Myocyte (in vitro differentiated cells): ENCODE results near the gene WFIKKN2. TPM values are rescaled to one million over a fixed set of nuclear protein-coding genes. Genes with fewer than 3 reads are reported as not detected.

Experiments used
- DNase-seq: peaks from one replicate; pipeline ENCODE4 v3.0.0-alpha.2; 2012; ENCODE audit warnings: low read depth
- total RNA-seq: library from RNA; depleted of rRNA; stranded (reverse); fragments of >200 nt; gene quantifications from 2 replicates; pipeline ENCODE4 v1.2.3, GENCODE V29; 2014

WFIKKN2 gene
- total RNA-seq, 1 donor from 2014 or later, result 0.43 TPM

DNA sequence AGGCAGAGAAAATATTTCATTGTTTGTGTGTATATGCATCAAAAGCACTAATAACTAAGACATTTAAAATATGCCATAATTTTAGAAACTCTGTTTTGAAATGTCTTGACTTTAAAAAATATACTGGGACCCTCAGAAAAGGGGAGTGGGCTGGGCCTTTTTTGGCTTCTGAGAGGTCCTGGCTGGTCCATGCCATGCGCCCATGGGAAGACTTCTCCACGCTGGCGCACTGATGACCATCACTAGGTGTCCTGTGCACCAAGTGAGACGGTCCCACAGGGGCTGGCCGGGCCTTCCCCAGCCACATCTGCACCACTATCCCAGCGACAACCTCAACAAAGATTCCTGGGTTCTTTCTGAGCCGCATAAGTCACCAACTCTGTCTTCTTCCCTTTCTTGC lies 27.0 kb upstream of the WFIKKN2 start:
- DNase-seq, result no peak

DNA sequence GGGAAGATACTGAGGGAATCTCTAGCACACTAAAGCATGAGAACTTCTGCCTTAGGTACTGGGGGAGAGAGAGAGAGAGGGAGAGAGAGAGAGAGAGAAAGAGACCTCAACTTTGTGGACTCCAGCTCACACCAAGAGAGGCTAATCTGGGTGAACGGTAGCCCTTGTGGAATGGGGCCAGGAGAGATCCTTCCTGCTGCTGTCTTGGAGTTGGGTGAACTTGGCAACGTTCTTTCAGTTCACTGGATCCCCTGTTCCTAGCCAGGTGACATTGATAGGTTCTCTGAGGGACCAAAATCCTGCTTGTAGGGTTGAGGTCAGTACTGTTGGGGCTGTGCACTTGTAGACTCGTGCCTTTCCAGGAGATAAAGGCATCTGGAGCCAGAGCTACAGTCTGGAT lies 26.5 kb upstream of the WFIKKN2 start:
- DNase-seq, result no peak

GRCh38 chr17:50813583-50813982 lies 21.8 kb upstream of the WFIKKN2 start:
- DNase-seq, result no peak

GRCh38 chr17:50815400-50815799 lies 20.0 kb upstream of the WFIKKN2 start:
- no peak for DNase-seq

- no peak for DNase-seq
Measured at GRCh38 chr17:50816271-50816670, 19.1 kb upstream of the WFIKKN2 start.

GRCh38 chr17:50816771-50817751 lies 18.3 kb upstream of the WFIKKN2 start:
- DNase-seq, result peak; percentile 37

DNA sequence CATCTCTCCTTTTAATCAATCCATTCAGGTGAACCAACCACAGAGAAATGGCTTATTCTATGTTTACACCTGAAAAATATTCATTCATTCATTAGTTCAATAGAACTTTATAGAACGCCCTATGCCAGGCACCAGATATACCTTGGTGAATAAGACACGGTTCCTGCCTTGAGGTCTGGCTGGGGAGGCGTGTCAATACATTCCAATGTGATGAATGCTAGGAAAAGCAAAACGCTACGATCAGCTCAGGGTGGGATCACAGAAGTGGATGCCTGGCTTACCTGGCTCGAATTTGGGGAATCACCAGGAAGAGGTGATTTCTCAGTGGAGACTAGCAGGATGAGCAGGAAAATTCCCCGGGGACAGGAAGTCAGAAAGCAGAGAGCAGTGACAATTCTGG lies 17.5 kb upstream of the WFIKKN2 start:
- DNase-seq, result no peak

GRCh38 chr17:50818261-50818660 lies 17.1 kb upstream of the WFIKKN2 start:
- no peak for DNase-seq

DNA sequence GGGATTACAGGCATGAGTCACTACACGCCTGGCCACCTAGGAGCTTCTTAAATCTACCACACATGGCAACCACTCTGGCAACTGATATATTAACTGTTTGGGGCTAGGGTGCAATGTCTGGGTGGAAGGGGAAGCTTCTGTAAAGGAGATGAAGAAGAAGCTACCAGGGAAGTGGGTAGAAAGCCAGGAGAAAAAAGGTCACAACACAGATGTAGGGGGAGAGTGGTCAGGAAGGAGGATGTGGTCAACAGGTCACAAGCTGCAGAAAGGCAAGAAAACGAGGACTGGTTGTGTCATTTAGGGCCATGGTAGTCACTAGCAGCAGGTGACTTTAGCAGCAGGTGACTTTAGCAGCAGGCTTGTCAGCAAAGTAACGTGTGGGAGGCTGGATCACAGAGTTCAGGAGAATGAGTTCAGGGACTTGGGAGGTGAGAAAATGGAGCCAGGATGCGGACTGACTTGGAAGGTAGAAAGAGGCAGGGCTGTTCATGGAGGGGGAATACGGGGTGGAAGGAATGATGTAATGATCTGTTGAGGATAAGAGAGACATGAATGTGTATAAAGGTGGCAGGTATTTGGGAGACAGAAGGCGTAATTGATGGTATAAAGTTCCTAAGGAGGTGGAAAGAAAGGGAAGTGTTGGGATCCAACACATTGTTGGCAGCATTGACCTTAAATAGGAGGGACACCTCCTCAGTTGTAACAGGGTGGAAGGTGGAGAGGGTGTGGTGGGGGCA lies 16.3 kb upstream of the WFIKKN2 start:
- no peak for DNase-seq

DNA sequence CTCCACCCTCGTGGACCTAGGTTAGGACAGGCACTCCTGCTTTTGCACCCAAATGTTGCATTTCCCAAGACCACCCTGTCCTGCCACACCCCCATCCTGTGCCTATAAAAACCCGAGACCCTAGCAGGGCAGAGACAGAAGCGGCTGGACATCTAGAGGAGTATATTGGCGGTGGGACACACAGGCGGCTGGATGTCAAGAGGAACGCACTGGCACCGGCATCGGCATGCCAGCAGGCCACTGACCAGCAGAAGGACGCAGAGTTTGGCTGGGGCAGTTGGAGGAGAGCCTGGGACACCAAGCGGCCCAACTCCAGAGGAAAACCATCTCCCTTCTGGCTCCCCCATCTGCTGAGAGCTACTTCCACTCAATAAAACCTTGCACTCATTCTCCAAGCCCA lies 14.7 kb upstream of the WFIKKN2 start:
- DNase-seq, result no peak

DNA sequence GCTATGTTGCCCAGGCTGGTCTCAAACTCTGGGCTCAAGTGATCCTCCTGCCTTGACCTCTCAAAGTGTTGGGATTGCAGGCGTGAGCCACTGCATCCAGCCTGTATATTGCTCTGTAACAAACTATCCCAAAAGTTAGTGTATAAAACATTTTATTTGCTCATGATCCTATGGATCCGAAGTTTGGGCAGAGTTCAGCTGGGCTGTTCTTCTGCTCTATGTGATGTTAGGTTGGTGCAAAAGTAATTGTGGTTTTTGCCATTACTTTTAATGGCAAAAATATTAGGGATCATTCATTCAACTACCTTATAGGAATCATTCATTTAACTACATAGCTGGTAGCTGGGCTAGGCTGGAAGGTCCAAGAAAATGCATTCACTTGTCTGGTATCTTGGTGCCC lies 12.8 kb upstream of the WFIKKN2 start:
- DNase-seq, result no peak

- no peak for DNase-seq
Measured at GRCh38 chr17:50824429-50824828, 11.0 kb upstream of the WFIKKN2 start.

GRCh38 chr17:50825188-50825587 lies 10.2 kb upstream of the WFIKKN2 start:
- DNase-seq, result no peak

- no peak for DNase-seq
Measured at GRCh38 chr17:50828508-50829170, 6.7 kb upstream of the WFIKKN2 start.

GRCh38 chr17:50829332-50829731 lies 6.1 kb upstream of the WFIKKN2 start:
- no peak for DNase-seq

- no peak for DNase-seq
Measured at GRCh38 chr17:50830352-50830751, 5.0 kb upstream of the WFIKKN2 start.

- no peak for DNase-seq
Measured at GRCh38 chr17:50830994-50831393, 4.4 kb upstream of the WFIKKN2 start.

GRCh38 chr17:50831471-50831928 lies 3.9 kb upstream of the WFIKKN2 start:
- no peak for DNase-seq

DNA sequence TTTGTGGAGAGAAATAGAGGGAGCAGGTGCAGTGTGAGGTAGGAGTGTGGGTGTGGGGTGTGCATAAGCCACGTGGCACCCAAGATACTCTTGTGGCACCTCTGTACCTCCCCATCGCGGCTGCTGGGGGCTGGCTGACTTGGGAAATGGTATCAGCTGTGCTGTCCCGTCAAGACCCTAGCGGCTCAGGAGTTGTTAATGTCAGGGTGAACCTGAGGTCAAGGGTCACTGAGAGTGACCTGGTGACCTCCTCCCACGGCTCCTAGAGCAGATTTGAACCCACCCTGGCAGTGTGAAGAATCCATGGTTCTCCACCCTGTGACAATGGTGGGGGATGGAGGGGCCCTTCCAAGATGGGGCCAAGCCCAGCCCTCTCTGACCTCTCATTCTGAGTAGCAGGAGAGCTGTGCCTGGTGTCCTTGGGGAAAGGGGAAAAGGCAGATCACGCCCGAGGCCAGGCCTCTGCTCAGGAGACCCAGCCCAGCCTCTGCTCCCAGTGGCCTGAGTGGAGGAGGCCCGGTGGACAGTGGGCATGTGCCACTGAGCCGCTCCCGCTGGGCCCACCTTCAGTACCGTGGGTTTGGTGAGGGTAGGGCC lies 3.0 kb upstream of the WFIKKN2 start:
- DNase-seq, result no peak

DNA sequence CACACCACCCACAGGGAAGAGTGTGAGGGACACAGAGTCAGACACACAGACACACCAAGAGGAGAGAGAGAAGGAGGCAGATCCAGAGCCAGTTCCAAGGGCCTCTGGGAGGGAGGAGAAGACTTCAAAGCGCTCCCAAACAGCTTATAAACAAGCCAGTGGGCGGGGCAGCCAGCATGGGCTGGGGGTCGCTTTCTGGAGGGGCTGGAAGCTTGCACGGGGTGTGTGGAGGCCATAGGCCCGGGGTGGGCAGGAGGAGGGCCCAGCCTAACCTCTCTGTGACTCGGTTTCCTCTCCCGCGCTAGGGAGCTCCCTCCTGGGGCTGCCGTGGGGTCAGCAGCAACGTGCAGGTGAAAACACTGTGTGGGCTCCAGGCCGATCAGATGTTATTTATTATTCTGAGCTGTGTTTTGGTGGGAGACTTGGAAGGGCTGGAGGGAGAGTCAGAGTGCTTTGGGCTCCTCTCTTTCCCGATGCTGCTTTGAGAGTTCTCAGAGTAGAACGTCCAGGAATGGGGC lies 2.5 kb upstream of the WFIKKN2 start:
- no peak for DNase-seq
